CD4-positive, alpha-beta T cell (primary cell): ENCODE results near the gene OXNAD1. TPM values are rescaled to one million over a fixed set of nuclear protein-coding genes. Genes with fewer than 3 reads are reported as not detected.

Experiments
- ATAC-seq: fragments of 200-7000 bp; cut with Tn5 transposase; one replicate; pipeline ENCODE4 v1.10.0; 2022; ENCODE audit warnings: mild to moderate bottlenecking; ENCODE audit not compliant: poor library complexity
- CTCF ChIA-PET: fragments of 350-600 bp; sonication (Branson Sonifier 250); formaldehyde crosslinking; loops from one replicate; lab custom pipeline; 2021; ENCODE audit warnings: antibody characterized with exemption, inconsistent platforms; lab: Charles Lee
- POLR2A ChIA-PET: fragments of 350-600 bp; sonication (Branson Sonifier 250); formaldehyde crosslinking; loops from one replicate; lab custom pipeline; 2021; ENCODE audit warnings: antibody characterized with exemption, inconsistent platforms; lab: Charles Lee
- DNase-seq, 14 experiments: peaks; one replicate each; pipeline ENCODE4 v3.0.0-alpha.2; 2013 to 2020; ENCODE audit warnings: mixed read lengths in 2 of 14
- H3K27ac ChIP-seq, 2 donors: one replicate each; pipeline versions ENCODE4 v1.5.1 to v1.7.0; 2013; ENCODE audit warnings: low read length in 2 of 2, low read depth in 1 of 2, mild to moderate bottlenecking in 1 of 2
- H3K27me3 ChIP-seq, 2 experiments: 1 replicate in 1 of 2; 2 replicates in 1 of 2; pipeline versions ENCODE4 v1.6.1 to v1.7.0; 2013; ENCODE audit warnings: low read length in 2 of 2, control low read depth in 1 of 2, mild to moderate bottlenecking in 1 of 2, moderate library complexity in 1 of 2; ENCODE audit not compliant: insufficient read depth in 2 of 2, control insufficient read depth in 1 of 2
- H3K36me3 ChIP-seq: one replicate; pipeline ENCODE4 v1.6.1; 2013; ENCODE audit warnings: low read length, control low read depth; ENCODE audit not compliant: insufficient read depth
- H3K4me1 ChIP-seq: one replicate; pipeline ENCODE4 v1.6.1; 2013; ENCODE audit warnings: low read length, control low read depth; ENCODE audit not compliant: insufficient read depth
- H3K4me3 ChIP-seq: one replicate; pipeline ENCODE4 v1.5.1; 2013; ENCODE audit warnings: mild to moderate bottlenecking, low read length, moderate library complexity
- H3K9me3 ChIP-seq, 2 experiments: 1 replicate in 1 of 2; 2 replicates in 1 of 2; pipeline versions ENCODE4 v1.6.1 to v1.7.0; 2013; ENCODE audit warnings: low read length in 2 of 2, mild to moderate bottlenecking in 2 of 2, control low read depth in 1 of 2, moderate library complexity in 1 of 2; ENCODE audit not compliant: control insufficient read depth in 1 of 2, insufficient read depth in 1 of 2
- H3K27ac Mint-ChIP-seq: one replicate; pipeline ENCODE4 v1.8.0; 2020; ENCODE audit warnings: mixed read lengths
- H3K27me3 Mint-ChIP-seq: one replicate; pipeline ENCODE4 v1.8.0; 2021; ENCODE audit warnings: mixed read lengths
- H3K36me3 Mint-ChIP-seq: one replicate; pipeline ENCODE4 v1.8.0; 2021; ENCODE audit warnings: low read depth, mixed read lengths
- H3K4me1 Mint-ChIP-seq: one replicate; pipeline ENCODE4 v1.8.0; 2021; ENCODE audit warnings: low read depth, mixed read lengths
- H3K4me3 Mint-ChIP-seq: one replicate; pipeline ENCODE4 v1.8.0; 2020; ENCODE audit warnings: mild to moderate bottlenecking, mixed read lengths
- H3K9me3 Mint-ChIP-seq: one replicate; pipeline ENCODE4 v1.8.0; 2020; ENCODE audit warnings: mixed read lengths
- intact Hi-C, 2 experiments: fragments of 100-400 bp; cut with DNase I in 1 of 2; cut with micrococcal nuclease in 1 of 2; formaldehyde crosslinking; loops; one replicate each; pipeline versions ENCODE4 v1.15.1 to v1.9.0; 2023 to 2025; cut with DNase I, micrococcal nuclease
- total RNA-seq, 174 experiments: library from RNA in 2 of 174; stranded (reverse) in 2 of 174; gene quantifications; one replicate each; pipeline ENCODE4 v1.2.3 and lab custom pipeline; 2021 to 2026
- TF ChIP-seq, protein P1 (sequence below): fragments of 200-600 bp; IDR thresholded peaks from one replicate; pipeline ENCODE4 v1.8.0; 2022; ENCODE audit warnings: antibody characterized with exemption, mild to moderate bottlenecking

OXNAD1 gene
- total RNA-seq, 2 experiments from 2014 or later = 135 TPM

DNA sequence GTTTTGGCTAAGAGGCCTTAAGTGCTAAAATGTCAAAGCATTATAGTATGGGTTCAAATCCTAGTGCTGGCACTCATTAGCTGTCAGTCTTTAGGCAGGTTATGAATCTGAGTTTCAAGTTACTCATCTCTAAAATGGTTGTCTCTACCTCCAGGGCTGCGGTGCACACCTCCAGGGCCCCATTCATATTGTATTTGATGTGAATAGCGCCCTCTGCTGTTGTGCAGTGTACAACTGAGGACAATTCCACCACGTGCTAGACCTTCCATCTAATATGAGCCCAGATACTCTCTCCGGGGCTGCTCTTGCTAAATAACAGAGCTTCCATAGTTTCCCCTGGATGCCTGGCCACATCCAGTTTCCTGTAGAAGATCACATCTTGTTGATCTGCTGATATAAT is 54.3 kb downstream of the OXNAD1 start:
- H3K4me1 Mint-ChIP-seq = peaks cover 72% of the 10 kb centered on the region
- peak overlapping the region; percentile 94 for H3K27ac Mint-ChIP-seq
- H3K9me3 Mint-ChIP-seq = no peaks in the 10 kb centered on the region
- H3K4me3 Mint-ChIP-seq = peak overlapping the region; percentile 23
- H3K36me3 ChIP-seq = peaks cover 92% of the 10 kb centered on the region
- TF ChIP-seq, protein P1, sequence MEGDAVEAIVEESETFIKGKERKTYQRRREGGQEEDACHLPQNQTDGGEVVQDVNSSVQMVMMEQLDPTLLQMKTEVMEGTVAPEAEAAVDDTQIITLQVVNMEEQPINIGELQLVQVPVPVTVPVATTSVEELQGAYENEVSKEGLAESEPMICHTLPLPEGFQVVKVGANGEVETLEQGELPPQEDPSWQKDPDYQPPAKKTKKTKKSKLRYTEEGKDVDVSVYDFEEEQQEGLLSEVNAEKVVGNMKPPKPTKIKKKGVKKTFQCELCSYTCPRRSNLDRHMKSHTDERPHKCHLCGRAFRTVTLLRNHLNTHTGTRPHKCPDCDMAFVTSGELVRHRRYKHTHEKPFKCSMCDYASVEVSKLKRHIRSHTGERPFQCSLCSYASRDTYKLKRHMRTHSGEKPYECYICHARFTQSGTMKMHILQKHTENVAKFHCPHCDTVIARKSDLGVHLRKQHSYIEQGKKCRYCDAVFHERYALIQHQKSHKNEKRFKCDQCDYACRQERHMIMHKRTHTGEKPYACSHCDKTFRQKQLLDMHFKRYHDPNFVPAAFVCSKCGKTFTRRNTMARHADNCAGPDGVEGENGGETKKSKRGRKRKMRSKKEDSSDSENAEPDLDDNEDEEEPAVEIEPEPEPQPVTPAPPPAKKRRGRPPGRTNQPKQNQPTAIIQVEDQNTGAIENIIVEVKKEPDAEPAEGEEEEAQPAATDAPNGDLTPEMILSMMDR = peak; percentile 72
- intact Hi-C loops = loop anchor here (1.0 to 2.0 kb wide), 4 partner anchors 21 to 231 kb away; partner anchors contain the start of gene OXNAD1 (in 1 of the 2)
- peak overlapping the region; percentile 42 to 48 for H3K27ac ChIP-seq
- peaks cover 99% of the 10 kb centered on the region for H3K36me3 Mint-ChIP-seq
- ChIA-PET CTCF (interaction anchor here (0.8 to 11.5 kb wide), 16 partner anchors 9 to 233 kb away, joined by 3 to 208 read pairs (median 5); partner anchors contain the start of genes DPH3 and OXNAD1), POLR2A (interaction anchor here (0.5 to 13.4 kb wide), 8 partner anchors 10 to 207 kb away, joined by 3 to 268 read pairs (median 6); partner anchors contain the start of genes DPH3 and OXNAD1)
- peaks cover 68% of the 10 kb centered on the region for H3K4me1 ChIP-seq
- H3K27me3 Mint-ChIP-seq = no peaks in the 10 kb centered on the region
- no peaks in the 10 kb centered on the region for H3K27me3 ChIP-seq
- H3K9me3 ChIP-seq = no peaks in the 10 kb centered on the region
- H3K4me3 ChIP-seq = no peak overlapping the region
- ATAC-seq = peak; percentile 85
- peak; percentile 65 to 91 (median 75) for DNase-seq

DNA sequence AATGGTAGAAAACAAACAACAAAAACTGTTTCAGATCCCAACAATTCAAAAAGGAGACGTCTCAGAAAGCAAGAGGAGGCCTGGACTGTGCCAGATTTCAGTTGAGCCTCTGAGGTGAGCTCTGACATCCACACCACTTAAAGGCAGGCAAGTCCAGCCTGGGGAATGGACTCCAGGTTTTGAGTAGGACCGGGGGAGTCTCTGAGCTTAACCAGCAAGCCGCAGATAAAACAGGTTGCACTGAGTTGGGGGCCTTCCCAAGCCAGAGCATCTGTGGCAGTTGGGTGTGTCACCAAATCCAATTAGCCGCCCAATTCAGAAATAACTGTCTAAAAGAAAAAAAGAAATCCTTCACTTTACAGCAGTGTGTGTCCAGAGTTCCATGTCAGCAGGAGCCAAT is 54.7 kb downstream of the OXNAD1 start:
- TF ChIP-seq, protein P1 = no peak
- no peaks in the 10 kb centered on the region for H3K9me3 Mint-ChIP-seq
- Histone ChIP-seq H3K4me1 (peaks cover 64% of the 10 kb centered on the region), H3K27ac (peak overlapping the region; percentile 42 to 48), H3K27me3 (no peaks in the 10 kb centered on the region), H3K9me3 (no peaks in the 10 kb centered on the region), H3K4me3 (no peak overlapping the region), H3K36me3 (peaks cover 94% of the 10 kb centered on the region)
- H3K4me3 Mint-ChIP-seq = no peak overlapping the region
- peaks cover 69% of the 10 kb centered on the region for H3K4me1 Mint-ChIP-seq
- DNase-seq (no peak), ATAC-seq (no peak)
- ChIA-PET POLR2A (interaction anchor here (0.5 to 13.4 kb wide), 7 partner anchors 16 to 207 kb away, joined by 3 to 268 read pairs (median 9); partner anchors contain the start of genes DPH3 and OXNAD1), CTCF (interaction anchor here (0.8 to 11.5 kb wide), 15 partner anchors 9 to 232 kb away, joined by 3 to 208 read pairs (median 5); partner anchors contain the start of genes DPH3 and OXNAD1)
- H3K36me3 Mint-ChIP-seq = peaks cover 99% of the 10 kb centered on the region
- H3K27ac Mint-ChIP-seq = peak overlapping the region; percentile 94
- no peaks in the 10 kb centered on the region for H3K27me3 Mint-ChIP-seq
- intact Hi-C loops = loop anchor here (1.0 to 10.0 kb wide), 5 partner anchors 21 to 231 kb away; partner anchors contain the start of gene OXNAD1 (in 1 of the 2)

DNA sequence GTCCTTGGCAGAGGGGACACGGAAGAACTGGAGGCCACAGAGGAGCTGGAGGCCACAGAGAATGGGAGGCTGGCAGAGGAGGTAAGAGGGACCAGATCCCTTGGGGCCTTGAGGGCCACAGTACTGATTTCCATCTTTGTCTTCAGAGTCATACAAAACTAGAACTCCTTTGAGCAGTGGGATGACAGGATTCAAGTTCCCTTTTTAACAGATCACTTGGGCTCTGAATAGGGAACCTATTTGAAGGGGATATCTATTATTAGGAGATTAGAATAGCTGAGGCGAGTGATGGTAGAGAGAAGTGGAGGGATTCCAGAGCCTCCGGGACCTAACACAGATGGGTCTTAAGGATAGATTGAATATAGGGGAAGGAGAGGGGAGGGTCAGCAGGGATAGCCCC is 55.7 kb downstream of the OXNAD1 start:
- Histone ChIP-seq H3K27me3 (no peaks in the 10 kb centered on the region), H3K4me3 (no peak overlapping the region), H3K27ac (peak overlapping the region; percentile 18 to 43), H3K9me3 (no peaks in the 10 kb centered on the region), H3K4me1 (peaks cover 59% of the 10 kb centered on the region), H3K36me3 (peaks cover 99% of the 10 kb centered on the region)
- Mint-ChIP-seq H3K27ac (peak overlapping the region; percentile 94), H3K9me3 (no peaks in the 10 kb centered on the region), H3K36me3 (peaks cover 99% of the 10 kb centered on the region), H3K27me3 (no peaks in the 10 kb centered on the region), H3K4me3 (peak overlapping the region; percentile 4), H3K4me1 (peaks cover 65% of the 10 kb centered on the region)
- DNase-seq = no peak
- CTCF ChIA-PET = interaction anchor here (1.1 to 11.5 kb wide), 5 partner anchors 10 to 35 kb away, joined by 3 to 208 read pairs (median 11); no protein-coding TSS in a partner anchor
- TF ChIP-seq, protein P1 = no peak
- intact Hi-C loops = loop anchor here in 1 of 2 experiments (10.0 kb wide), 1 partner anchor 46 kb away; no protein-coding TSS in a partner anchor
- no peak for ATAC-seq
- POLR2A ChIA-PET = interaction anchor here (1.3 to 13.4 kb wide), 4 partner anchors 17 to 35 kb away, joined by 3 to 268 read pairs (median 112); no protein-coding TSS in a partner anchor
